Measurements from ENCODE around the gene DCUN1D3.

The DCUN1D3 gene

DNA sequence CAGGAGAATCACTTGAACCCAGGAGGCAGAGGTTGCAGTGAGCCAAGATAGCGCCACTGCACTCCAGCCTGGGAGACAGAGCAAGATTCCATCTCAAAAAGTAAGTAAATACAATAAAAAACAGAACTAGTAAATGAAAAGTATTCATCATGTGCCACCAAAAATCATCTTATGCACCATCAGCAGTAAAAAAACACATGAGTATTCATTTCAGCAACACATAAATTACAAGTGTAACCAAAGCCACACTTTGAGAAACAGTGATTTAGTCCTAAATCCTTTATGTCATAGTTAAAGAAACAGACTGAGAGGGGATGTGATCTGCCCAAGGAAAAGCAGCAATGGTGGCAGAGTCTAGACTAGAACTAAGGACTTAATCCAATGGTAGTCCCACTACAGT is 13.0 kb downstream of the DCUN1D3 start:
- Histone ChIP-seq H3K36me3 (ENCODE audit: control insufficient read depth, insufficient read depth, low read length) (peaks cover 21% of the 10 kb centered on the region), H3K9me3 (ENCODE audit: control insufficient read depth, low read length) (no peaks in the 10 kb centered on the region), H3K4me3 (ENCODE audit: extremely low read depth, insufficient read depth, low read length, poor library complexity, severe bottlenecking) (no peak overlapping the region), H3K27ac (ENCODE audit: low read depth, low read length, severe bottlenecking) (no peak overlapping the region), H3K4me1 (ENCODE audit: control insufficient read depth, insufficient read depth, low read length, poor library complexity, severe bottlenecking) (no peaks in the 10 kb centered on the region)
- WGBS, 2 experiments (ENCODE audit: insufficient coverage in 2 of 2) = no CpG with 5 or more reads among the region's 1 CpG

GRCh38 chr16:20886320-20886719 is 13.8 kb downstream of the DCUN1D3 start:
- WGBS, 2 experiments (ENCODE audit: insufficient coverage in 2 of 2) = no CpG with 5 or more reads among the region's 1 CpG
- H3K27ac ChIP-seq (ENCODE audit: low read depth, low read length, severe bottlenecking) = no peak overlapping the region
- no peaks in the 10 kb centered on the region for H3K4me1 ChIP-seq (ENCODE audit: control insufficient read depth, insufficient read depth, low read length, poor library complexity, severe bottlenecking)
- H3K9me3 ChIP-seq (ENCODE audit: control insufficient read depth, low read length) = no peaks in the 10 kb centered on the region
- H3K36me3 ChIP-seq (ENCODE audit: control insufficient read depth, insufficient read depth, low read length) = peaks cover 13% of the 10 kb centered on the region
- H3K4me3 ChIP-seq (ENCODE audit: extremely low read depth, insufficient read depth, low read length, poor library complexity, severe bottlenecking) = no peak overlapping the region

DNA sequence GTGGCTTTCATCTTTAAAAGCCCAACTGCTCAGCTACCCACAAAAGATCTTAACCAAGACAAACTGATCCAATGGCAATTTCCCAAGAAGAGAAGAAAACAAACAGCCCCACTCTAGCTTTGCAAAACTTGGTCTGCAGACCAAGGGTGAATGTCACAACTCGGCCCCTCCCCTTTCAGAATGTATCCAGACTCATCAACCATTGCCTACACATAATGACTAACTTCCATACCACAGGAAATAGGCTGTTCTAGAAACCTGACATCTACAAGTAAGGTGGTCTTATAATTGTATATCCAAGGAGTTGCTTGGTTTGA is 16.0 kb downstream of the DCUN1D3 start:
- Histone ChIP-seq H3K9me3 (ENCODE audit: control insufficient read depth, low read length) (no peaks in the 10 kb centered on the region), H3K27ac (ENCODE audit: low read depth, low read length, severe bottlenecking) (no peak overlapping the region), H3K4me3 (ENCODE audit: extremely low read depth, insufficient read depth, low read length, poor library complexity, severe bottlenecking) (no peak overlapping the region), H3K4me1 (ENCODE audit: control insufficient read depth, insufficient read depth, low read length, poor library complexity, severe bottlenecking) (peaks cover 8% of the 10 kb centered on the region), H3K36me3 (ENCODE audit: control insufficient read depth, insufficient read depth, low read length) (peaks cover 10% of the 10 kb centered on the region)
- no CpG with 5 or more reads among the region's 1 CpG for WGBS, 2 experiments (ENCODE audit: insufficient coverage in 2 of 2)

DNA sequence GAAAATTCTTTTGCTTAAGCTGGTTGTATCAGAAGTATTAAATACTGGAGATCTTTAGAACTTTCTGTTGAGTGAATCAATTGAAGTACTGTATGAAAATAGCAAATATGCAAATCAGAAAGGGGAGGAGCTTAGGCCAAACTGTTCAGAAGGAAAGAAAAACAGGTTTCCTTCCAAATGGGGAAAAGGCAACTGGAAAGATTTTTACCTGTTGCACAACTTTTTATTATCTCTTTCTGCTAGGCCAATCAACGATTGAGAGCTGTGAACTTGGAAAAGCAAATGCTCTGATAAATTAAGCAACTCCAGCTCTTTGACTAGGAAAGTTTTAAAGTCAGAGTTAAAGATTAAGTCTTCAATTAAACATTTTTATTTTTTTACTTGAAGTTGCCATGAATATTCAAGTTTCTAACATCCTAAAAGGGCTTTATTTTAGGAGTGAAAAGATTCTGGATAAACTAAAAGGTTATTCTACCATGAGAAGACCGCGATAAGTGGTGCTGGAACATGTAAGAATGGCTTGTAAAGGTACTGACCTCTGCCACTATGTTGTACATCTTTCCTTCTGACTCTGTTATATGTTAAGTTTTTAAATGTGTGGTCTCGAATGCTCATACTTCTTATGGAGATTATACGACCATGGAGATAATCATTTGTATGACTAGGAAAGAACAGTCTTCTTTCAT is 16.5 kb downstream of the DCUN1D3 start:
- Histone ChIP-seq H3K4me1 (ENCODE audit: control insufficient read depth, insufficient read depth, low read length, poor library complexity, severe bottlenecking) (peaks cover 13% of the 10 kb centered on the region), H3K27ac (ENCODE audit: low read depth, low read length, severe bottlenecking) (no peak overlapping the region)
- 100% methylated on average over 2 of the region's 5 CpGs; no CpG with 5 or more reads in 1 of the 2 experiments for WGBS, 2 experiments (ENCODE audit: insufficient coverage in 2 of 2)

GRCh38 chr16:20881503-20881878 is 18.7 kb downstream of the DCUN1D3 start:
- H3K4me3 ChIP-seq (ENCODE audit: extremely low read depth, insufficient read depth, low read length, poor library complexity, severe bottlenecking) = no peak overlapping the region
- peaks cover 7% of the 10 kb centered on the region for H3K36me3 ChIP-seq (ENCODE audit: control insufficient read depth, insufficient read depth, low read length)
- H3K27ac ChIP-seq (ENCODE audit: low read depth, low read length, severe bottlenecking) = no peak overlapping the region
- peaks cover 15% of the 10 kb centered on the region for H3K4me1 ChIP-seq (ENCODE audit: control insufficient read depth, insufficient read depth, low read length, poor library complexity, severe bottlenecking)
- H3K9me3 ChIP-seq (ENCODE audit: control insufficient read depth, low read length) = no peaks in the 10 kb centered on the region
- 100% methylated on average over 5 of the region's 6 CpGs for WGBS, 2 experiments (ENCODE audit: insufficient coverage in 2 of 2)

More for the DNA sequence above, 16.5 kb downstream of the DCUN1D3 start:
- no peak overlapping the region for H3K4me3 ChIP-seq (ENCODE audit: extremely low read depth, insufficient read depth, low read length, poor library complexity, severe bottlenecking)
- no peaks in the 10 kb centered on the region for H3K9me3 ChIP-seq (ENCODE audit: control insufficient read depth, low read length)
- H3K36me3 ChIP-seq (ENCODE audit: control insufficient read depth, insufficient read depth, low read length) = peaks cover 10% of the 10 kb centered on the region

GRCh38 chr16:20880867-20881502 is 19.2 kb downstream of the DCUN1D3 start:
- Histone ChIP-seq H3K27ac (ENCODE audit: low read depth, low read length, severe bottlenecking) (no peak overlapping the region), H3K9me3 (ENCODE audit: control insufficient read depth, low read length) (no peaks in the 10 kb centered on the region), H3K4me3 (ENCODE audit: extremely low read depth, insufficient read depth, low read length, poor library complexity, severe bottlenecking) (no peak overlapping the region), H3K36me3 (ENCODE audit: control insufficient read depth, insufficient read depth, low read length) (peaks cover 7% of the 10 kb centered on the region), H3K4me1 (ENCODE audit: control insufficient read depth, insufficient read depth, low read length, poor library complexity, severe bottlenecking) (peaks cover 15% of the 10 kb centered on the region)
- 92 to 100% methylated on average over 1 of the region's 3 CpGs for WGBS, 2 experiments (ENCODE audit: insufficient coverage in 2 of 2)

GRCh38 chr16:20879175-20880040 is 20.8 kb downstream of the DCUN1D3 start:
- peak overlapping the region; percentile 50 for H3K27ac ChIP-seq (ENCODE audit: low read depth, low read length, severe bottlenecking)
- H3K4me1 ChIP-seq (ENCODE audit: control insufficient read depth, insufficient read depth, low read length, poor library complexity, severe bottlenecking) = peaks cover 27% of the 10 kb centered on the region
- H3K9me3 ChIP-seq (ENCODE audit: control insufficient read depth, low read length) = no peaks in the 10 kb centered on the region

GRCh38 chr16:20878682-20879147 is 21.4 kb downstream of the DCUN1D3 start:
- WGBS, 2 experiments (ENCODE audit: insufficient coverage in 2 of 2) = 55 to 90% methylated on average over 2 to 3 of the region's 5 CpGs
- Histone ChIP-seq H3K9me3 (ENCODE audit: control insufficient read depth, low read length) (no peaks in the 10 kb centered on the region), H3K36me3 (ENCODE audit: control insufficient read depth, insufficient read depth, low read length) (peaks cover 3% of the 10 kb centered on the region), H3K27ac (ENCODE audit: low read depth, low read length, severe bottlenecking) (peak overlapping the region; percentile 50), H3K4me1 (ENCODE audit: control insufficient read depth, insufficient read depth, low read length, poor library complexity, severe bottlenecking) (peaks cover 29% of the 10 kb centered on the region), H3K4me3 (ENCODE audit: extremely low read depth, insufficient read depth, low read length, poor library complexity, severe bottlenecking) (no peak overlapping the region)

More at GRCh38 chr16:20879175-20880040, 20.8 kb downstream of the DCUN1D3 start:
- Histone ChIP-seq H3K36me3 (ENCODE audit: control insufficient read depth, insufficient read depth, low read length) (peaks cover 4% of the 10 kb centered on the region), H3K4me3 (ENCODE audit: extremely low read depth, insufficient read depth, low read length, poor library complexity, severe bottlenecking) (no peak overlapping the region)
- WGBS, 2 experiments (ENCODE audit: insufficient coverage in 2 of 2) = 68 to 83% methylated on average over 3 of the region's 7 CpGs

- peaks cover 3% of the 10 kb centered on the region for H3K36me3 ChIP-seq (ENCODE audit: control insufficient read depth, insufficient read depth, low read length)
- H3K4me3 ChIP-seq (ENCODE audit: extremely low read depth, insufficient read depth, low read length, poor library complexity, severe bottlenecking) = no peak overlapping the region
- peaks cover 62% of the 10 kb centered on the region for H3K4me1 ChIP-seq (ENCODE audit: control insufficient read depth, insufficient read depth, low read length, poor library complexity, severe bottlenecking)
- H3K27ac ChIP-seq (ENCODE audit: low read depth, low read length, severe bottlenecking) = no peak overlapping the region
- no CpG with 5 or more reads among the region's 1 CpG for WGBS, 2 experiments (ENCODE audit: insufficient coverage in 2 of 2)
- H3K9me3 ChIP-seq (ENCODE audit: control insufficient read depth, low read length) = no peaks in the 10 kb centered on the region
These were observed 24.9 kb downstream of the DCUN1D3 start for GRCh38 chr16:20875355-20875650.

GRCh38 chr16:20874088-20874581 is 26.0 kb downstream of the DCUN1D3 start:
- no peaks in the 10 kb centered on the region for H3K9me3 ChIP-seq (ENCODE audit: control insufficient read depth, low read length)
- no peak overlapping the region for H3K27ac ChIP-seq (ENCODE audit: low read depth, low read length, severe bottlenecking)
- peaks cover 3% of the 10 kb centered on the region for H3K36me3 ChIP-seq (ENCODE audit: control insufficient read depth, insufficient read depth, low read length)
- 100% methylated on average over 2 of the region's 4 CpGs; no CpG with 5 or more reads in 1 of the 2 experiments for WGBS, 2 experiments (ENCODE audit: insufficient coverage in 2 of 2)
- H3K4me3 ChIP-seq (ENCODE audit: extremely low read depth, insufficient read depth, low read length, poor library complexity, severe bottlenecking) = no peak overlapping the region
- H3K4me1 ChIP-seq (ENCODE audit: control insufficient read depth, insufficient read depth, low read length, poor library complexity, severe bottlenecking) = peaks cover 65% of the 10 kb centered on the region
